Muscle of back (tissue), 13 donors: ENCODE data around the gene RNF186. TPM values are rescaled to one million over a fixed set of nuclear protein-coding genes. Genes with fewer than 3 reads are reported as not detected.
"Not testable (repeated sequence)": the region's sequence is repeated elsewhere in the genome, so short reads cannot be mapped to it uniquely, and the experiment has no call there.

Experiments
- DNase-seq, 3 donors: peaks; one replicate each; pipeline versions ENCODE4 v3.0.0 to v3.0.0-alpha.2; 2013
- long read RNA-seq, 9 donors: transcript quantifications; one replicate each; lab custom pipeline, GENCODE V29; 2026
- polyA plus RNA-seq, 10 donors: library from polyadenylated mRNA; unstranded; fragments of 120-200 nt; gene quantifications; one replicate each; pipeline ENCODE4 v1.2.1, GENCODE V29; 2013; ENCODE audit not compliant: insufficient read length in 10 of 10

Gene RNF186
- not detected for polyA plus RNA-seq
- long read RNA-seq, donor 1: 0 reads
- long read RNA-seq, donor 2, partial matches to known transcripts: 0 of 2 reads
- long read RNA-seq, donor 2, other reads (novel, unspliced or antisense): 0 of 2 reads
- long read RNA-seq, donor 3: 0 reads
- long read RNA-seq, donor 4: 0 reads
- long read RNA-seq, donor 5: 0 reads
- long read RNA-seq, donor 6: 0 reads
- long read RNA-seq, donor 7: 0 reads
- long read RNA-seq, donor 8: 0 reads
- long read RNA-seq, donor 9: 0 reads

- peak in 1 of 3 donors; percentile 28 for DNase-seq
Measured at GRCh38 chr1:19814681-19815503, at the start of gene RNF186. TSS of gene RNF186 (minus strand) at chr1:19815283. CDS start at chr1:19815101, 182 bp downstream.

- no peak for DNase-seq
Measured at GRCh38 chr1:19864570-19865160, 49.6 kb upstream of the RNF186 start.

- DNase-seq: no peak
Measured at GRCh38 chr1:19862944-19863343, 47.9 kb upstream of the RNF186 start.

GRCh38 chr1:19861842-19862530 is 46.9 kb upstream of the RNF186 start:
- no peak for DNase-seq

GRCh38 chr1:19861034-19861433 is 46.0 kb upstream of the RNF186 start:
- DNase-seq: no peak

GRCh38 chr1:19860418-19860817 is 45.3 kb upstream of the RNF186 start:
- DNase-seq: no peak

DNA sequence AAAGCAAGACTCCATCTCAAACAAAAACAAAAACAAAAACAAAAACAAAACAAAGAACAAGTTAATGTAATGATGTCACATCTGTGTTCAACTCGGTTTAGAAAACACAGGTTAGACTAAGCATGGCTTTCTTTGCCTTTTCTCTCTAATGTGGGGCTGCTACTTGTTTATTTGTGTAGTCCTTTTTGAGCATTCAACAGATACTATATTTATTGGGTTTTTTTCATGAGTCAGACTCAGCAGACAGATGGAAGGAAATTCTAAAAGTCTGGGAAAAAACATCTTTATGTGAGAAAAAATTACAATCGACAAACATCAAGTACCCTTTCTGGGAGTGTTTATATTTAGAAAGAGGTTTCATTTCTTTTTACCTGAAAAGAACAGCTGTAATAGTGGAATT is 44.8 kb upstream of the RNF186 start:
- no peak for DNase-seq

- no peak for DNase-seq
Measured at GRCh38 chr1:19858893-19859292, 43.8 kb upstream of the RNF186 start.

- DNase-seq: no peak
Measured at GRCh38 chr1:19854866-19855265, 39.8 kb upstream of the RNF186 start.

- no peak for DNase-seq
Measured at GRCh38 chr1:19852036-19852435, 37.0 kb upstream of the RNF186 start.

DNA sequence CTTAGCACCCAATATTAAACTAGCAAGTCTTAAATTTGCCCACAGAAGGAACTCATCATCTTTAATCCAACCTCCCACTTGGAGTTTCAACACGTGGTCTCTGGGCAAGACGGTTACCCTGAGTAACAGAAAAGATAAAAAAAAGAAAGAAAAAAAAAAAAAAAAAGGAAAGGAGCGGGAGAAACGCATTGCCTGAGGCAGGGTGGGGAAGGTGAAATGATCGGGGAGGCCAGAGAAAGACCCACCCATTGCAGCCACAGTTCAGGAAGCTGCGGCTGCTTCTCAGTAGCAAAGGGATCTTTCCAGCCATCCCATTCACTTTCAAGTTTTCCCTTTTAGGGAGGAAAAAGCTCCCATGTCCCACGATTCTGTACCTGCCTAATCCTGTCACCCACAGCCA is 35.1 kb upstream of the RNF186 start:
- DNase-seq: no peak

- DNase-seq: not testable (repeated sequence)
Measured at GRCh38 chr1:19849307-19849706, 34.2 kb upstream of the RNF186 start.

GRCh38 chr1:19847334-19847733 is 32.3 kb upstream of the RNF186 start:
- DNase-seq: not testable (repeated sequence)

- no peak for DNase-seq
Measured at GRCh38 chr1:19846338-19846737, 31.3 kb upstream of the RNF186 start.

DNA sequence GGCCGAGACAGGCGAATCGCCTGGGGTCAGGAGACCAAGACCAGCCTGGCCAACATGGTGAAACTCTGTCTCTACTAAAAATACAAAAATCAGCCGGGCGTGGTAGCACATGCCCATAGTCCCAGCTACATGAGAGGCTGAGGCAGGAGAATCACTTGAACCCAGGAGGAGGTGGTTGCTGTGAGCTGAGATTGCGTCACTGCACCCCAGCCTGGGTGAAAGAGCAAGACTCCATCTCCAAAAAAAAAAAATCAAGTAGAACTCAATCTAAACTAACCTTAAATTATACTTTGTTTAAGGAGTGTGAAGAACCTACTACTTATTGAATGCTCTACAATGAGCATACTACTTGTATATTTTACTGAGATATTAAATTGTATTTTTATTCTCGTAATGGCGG is 30.5 kb upstream of the RNF186 start:
- DNase-seq: no peak

DNA sequence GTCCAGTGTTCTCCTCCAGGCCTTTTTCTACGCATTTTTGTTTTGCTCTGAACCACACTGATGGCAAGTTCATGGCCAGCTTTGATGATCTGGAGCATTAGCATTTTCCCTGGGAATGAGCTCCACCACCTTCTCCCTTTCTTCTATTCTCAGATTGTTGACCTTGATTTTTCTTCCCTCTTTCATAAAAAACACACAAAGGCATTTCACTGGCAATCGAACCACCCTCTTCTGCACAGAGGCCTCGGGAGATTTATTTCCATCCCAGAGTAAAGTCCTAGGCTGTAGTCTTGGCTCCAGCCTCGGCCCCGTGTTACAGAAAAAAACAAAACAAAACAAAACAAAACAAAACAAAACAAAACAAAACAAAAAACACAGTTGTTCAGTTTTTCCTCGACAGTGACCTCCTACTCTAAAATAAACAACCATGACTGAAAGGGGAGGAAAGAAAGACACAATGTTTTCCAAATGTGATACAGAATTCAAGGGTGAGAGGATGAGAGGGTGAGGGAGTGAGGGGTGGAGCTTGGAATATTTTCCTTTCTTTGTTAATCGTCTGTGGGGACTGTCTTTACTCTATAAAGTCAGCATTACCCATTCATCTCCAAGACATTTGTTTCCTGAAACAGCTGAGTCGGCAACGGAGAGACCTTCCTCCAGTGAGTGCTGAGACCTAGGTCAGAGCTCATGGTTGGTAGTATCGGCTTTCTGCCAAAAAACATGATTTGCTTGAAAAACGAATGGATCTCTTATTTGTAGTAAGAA is 29.8 kb upstream of the RNF186 start:
- peak in 2 of 3 donors; percentile 1 to 17 for DNase-seq

- DNase-seq: no peak
Measured at GRCh38 chr1:19840228-19840627, 25.1 kb upstream of the RNF186 start.

GRCh38 chr1:19837866-19838265 is 22.8 kb upstream of the RNF186 start:
- no peak for DNase-seq

DNA sequence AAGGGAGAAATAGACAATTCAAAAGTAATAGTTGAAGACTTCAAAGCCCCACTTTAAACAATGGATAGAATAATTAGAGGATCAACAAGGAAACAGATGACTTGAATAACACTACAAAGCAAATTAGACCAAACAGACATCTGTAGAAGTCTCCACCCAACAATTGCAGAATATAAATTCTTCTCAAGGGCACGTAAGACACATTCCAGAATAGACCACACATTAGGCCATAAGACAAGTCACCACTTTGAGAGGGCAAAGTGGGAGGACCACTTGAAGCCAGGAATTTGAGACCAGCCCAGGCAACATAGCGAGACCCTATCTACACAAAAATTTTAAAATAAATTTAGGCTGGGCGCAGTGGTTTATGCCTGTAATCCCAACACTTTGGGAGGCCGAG is 20.5 kb upstream of the RNF186 start:
- no peak for DNase-seq

GRCh38 chr1:19831441-19831840 is 16.4 kb upstream of the RNF186 start:
- no peak for DNase-seq

DNA sequence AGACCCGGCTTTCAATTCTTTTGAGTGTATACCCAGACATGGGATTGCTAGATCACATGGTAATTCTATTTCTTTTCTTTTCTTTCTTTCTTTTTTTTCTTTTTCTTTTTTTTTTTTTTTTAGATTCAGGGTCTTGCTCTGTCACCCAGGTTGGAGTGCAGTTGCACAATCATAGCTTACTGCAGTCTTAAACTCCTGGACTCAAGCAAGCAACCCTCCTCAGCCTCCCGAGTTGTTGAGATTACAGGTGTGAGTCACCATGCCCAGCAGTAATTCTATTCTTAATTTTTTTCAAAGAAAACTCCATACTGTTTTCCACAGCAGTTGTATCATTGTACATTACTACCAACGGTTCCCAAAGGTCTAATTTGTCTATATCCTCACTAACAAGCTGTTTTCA is 13.5 kb upstream of the RNF186 start:
- DNase-seq: no peak

- DNase-seq: no peak
Measured at GRCh38 chr1:19825298-19825697, 10.2 kb upstream of the RNF186 start.
